Activated T-helper 1 cell treated with anti-CD3 and anti-CD28 coated beads, Interleukin-12 subunit alpha, Interleukin-12 subunit beta, Interleukin-2, Interleukin-4 antibody, amounts not matched to agents 30 ng/mL and 10 ng/mL and 1 ng/mL, durations not matched to agents 14 hours and 24 hours and 36 hours (primary cell): ENCODE measurements around the gene BACH2. TPM values are rescaled to one million over a fixed set of nuclear protein-coding genes. Genes with fewer than 3 reads are reported as not detected.
A peak's percentile ranks its signal among the peaks of the same experiment; 100 is the strongest.
"Not testable (repeated sequence)": the region's sequence is repeated elsewhere in the genome, so short reads cannot be mapped to it uniquely, and the experiment has no call there.

Source experiments
- DNase-seq: peaks from one replicate; pipeline ENCODE4 v3.0.0; 2021; ENCODE audit warnings: low spot score
- H3K27ac Mint-ChIP-seq: one replicate; pipeline ENCODE4 v1.8.0; 2021; ENCODE audit warnings: mild to moderate bottlenecking, mixed read lengths
- H3K27me3 Mint-ChIP-seq: one replicate; pipeline ENCODE4 v1.8.0; 2022; ENCODE audit warnings: mild to moderate bottlenecking, moderate library complexity, mixed read lengths; ENCODE audit not compliant: insufficient read depth
- H3K36me3 Mint-ChIP-seq: one replicate; pipeline ENCODE4 v1.8.0; 2021; ENCODE audit warnings: low read depth, mixed read lengths
- H3K4me1 Mint-ChIP-seq: one replicate; pipeline ENCODE4 v1.8.0; 2021; ENCODE audit warnings: low read depth, mixed read lengths
- H3K4me3 Mint-ChIP-seq: one replicate; pipeline ENCODE4 v1.8.0; 2021; ENCODE audit warnings: mild to moderate bottlenecking, moderate library complexity, mixed read lengths
- H3K9me3 Mint-ChIP-seq: one replicate; pipeline ENCODE4 v1.8.0; 2021; ENCODE audit warnings: mixed read lengths
- intact Hi-C: fragments of 100-400 bp; cut with micrococcal nuclease; formaldehyde crosslinking; loops from one replicate; pipeline ENCODE4 v1.15.1; 2024
- total RNA-seq: library from RNA; stranded (reverse); gene quantifications from 2 replicates; pipeline ENCODE4 v1.2.3, GENCODE V29; 2022

The BACH2 gene
- total RNA-seq, 1 donor from 2014 or later: 68.1 TPM

- peak overlapping the region; percentile 76 for H3K27ac Mint-ChIP-seq
- H3K36me3 Mint-ChIP-seq: peaks cover 36% of the 10 kb centered on the region
- peaks cover 20% of the 10 kb centered on the region for H3K4me1 Mint-ChIP-seq
- no peak for DNase-seq
- H3K4me3 Mint-ChIP-seq: peak overlapping the region; percentile 8
- intact Hi-C loops: loop anchor here (1.0 to 2.0 kb wide), 3 partner anchors 14 to 30 kb away; no protein-coding TSS in a partner anchor
- H3K9me3 Mint-ChIP-seq: peaks cover 12% of the 10 kb centered on the region
- no peaks in the 10 kb centered on the region for H3K27me3 Mint-ChIP-seq
Measured at GRCh38 chr6:90048206-90048967, 248.3 kb downstream of the BACH2 start.

GRCh38 chr6:90045535-90045934, 251.1 kb downstream of the BACH2 start:
- H3K4me1 Mint-ChIP-seq: peaks cover 20% of the 10 kb centered on the region
- H3K4me3 Mint-ChIP-seq: no peak overlapping the region
- H3K36me3 Mint-ChIP-seq: peaks cover 27% of the 10 kb centered on the region
- intact Hi-C loops: no loop called here
- DNase-seq: no peak
- H3K27me3 Mint-ChIP-seq: no peaks in the 10 kb centered on the region
- H3K9me3 Mint-ChIP-seq: no peaks in the 10 kb centered on the region
- H3K27ac Mint-ChIP-seq: peak overlapping the region; percentile 35

- no peaks in the 10 kb centered on the region for H3K9me3 Mint-ChIP-seq
- H3K4me1 Mint-ChIP-seq: peaks cover 18% of the 10 kb centered on the region
- peaks cover 28% of the 10 kb centered on the region for H3K36me3 Mint-ChIP-seq
- no peak for DNase-seq
- peak overlapping the region; percentile 24 for H3K27ac Mint-ChIP-seq
- intact Hi-C loops: no loop called here
- no peak overlapping the region for H3K4me3 Mint-ChIP-seq
- H3K27me3 Mint-ChIP-seq: no peaks in the 10 kb centered on the region
Measured at GRCh38 chr6:90044833-90045381, 251.7 kb downstream of the BACH2 start.

- no peaks in the 10 kb centered on the region for H3K9me3 Mint-ChIP-seq
- H3K36me3 Mint-ChIP-seq: peaks cover 29% of the 10 kb centered on the region
- peaks cover 13% of the 10 kb centered on the region for H3K4me1 Mint-ChIP-seq
- DNase-seq: no peak
- H3K27me3 Mint-ChIP-seq: no peaks in the 10 kb centered on the region
- no peak overlapping the region for H3K27ac Mint-ChIP-seq
- intact Hi-C loops: no loop called here
- H3K4me3 Mint-ChIP-seq: no peak overlapping the region
Measured at GRCh38 chr6:90044182-90044832, 252.3 kb downstream of the BACH2 start.

DNA sequence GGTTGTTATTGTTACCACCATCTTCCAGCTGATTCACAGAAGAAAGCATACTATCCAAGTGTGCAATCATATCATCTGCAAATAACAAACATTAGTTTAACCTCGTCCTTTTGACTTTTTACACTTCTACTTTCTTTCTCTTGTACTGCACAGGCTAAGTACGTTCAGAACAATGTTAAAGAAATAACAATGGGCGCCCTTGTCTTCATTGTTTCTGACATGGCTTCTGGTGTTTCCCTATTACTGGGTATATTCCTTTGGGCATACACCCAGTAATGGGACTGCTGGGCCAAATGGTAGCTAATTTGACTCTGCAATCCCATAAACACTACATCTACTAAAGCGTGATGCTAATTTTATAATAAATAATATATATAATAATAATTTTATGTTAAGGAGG, 255.7 kb downstream of the BACH2 start:
- Mint-ChIP-seq H3K36me3 (peaks cover 27% of the 10 kb centered on the region), H3K27me3 (no peaks in the 10 kb centered on the region), H3K4me1 (peaks cover 19% of the 10 kb centered on the region)

GRCh38 chr6:90039911-90040310, 256.7 kb downstream of the BACH2 start:
- H3K36me3 Mint-ChIP-seq: peaks cover 30% of the 10 kb centered on the region

More for the DNA sequence above, 255.7 kb downstream of the BACH2 start:
- H3K27ac Mint-ChIP-seq: no peak overlapping the region
- intact Hi-C loops: no loop called here
- peaks cover 2% of the 10 kb centered on the region for H3K9me3 Mint-ChIP-seq
- no peak for DNase-seq
- no peak overlapping the region for H3K4me3 Mint-ChIP-seq

DNA sequence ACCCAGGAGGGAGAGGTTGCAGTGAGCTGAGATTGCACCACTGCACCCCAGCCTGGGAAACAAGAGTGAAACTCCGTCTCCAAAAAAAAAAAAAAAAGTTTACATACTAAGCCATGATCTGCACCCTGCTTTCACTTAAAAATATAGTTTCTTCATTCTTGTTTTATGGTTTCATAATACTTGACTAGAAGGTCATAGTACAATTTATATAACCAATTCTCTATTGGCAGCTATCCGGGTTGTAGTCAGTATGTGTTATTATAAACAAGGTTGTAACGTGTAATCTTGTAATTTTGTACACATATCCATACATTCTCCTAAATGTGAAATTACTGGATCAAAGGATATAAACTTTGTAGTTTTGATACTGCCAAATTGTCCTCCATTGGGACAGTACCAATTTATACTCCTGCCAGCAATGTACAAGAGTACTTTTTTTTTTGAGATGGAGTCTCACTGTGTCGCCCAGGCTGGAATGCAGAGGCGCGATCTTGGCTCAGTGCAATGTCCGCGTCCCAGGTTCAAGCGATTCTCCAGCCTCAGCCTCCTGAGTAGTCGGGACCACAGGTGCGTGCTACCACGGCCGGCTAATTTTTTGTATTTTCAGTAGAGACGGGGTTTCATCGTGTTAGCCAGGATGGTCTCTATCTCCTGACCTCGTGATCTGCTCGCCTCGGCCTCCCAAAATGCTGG, 257.5 kb downstream of the BACH2 start:
- intact Hi-C loops: no loop called here
- no peak for DNase-seq
- peaks cover 32% of the 10 kb centered on the region for H3K36me3 Mint-ChIP-seq
- H3K4me1 Mint-ChIP-seq: peaks cover 30% of the 10 kb centered on the region
- no peak overlapping the region for H3K27ac Mint-ChIP-seq
- no peaks in the 10 kb centered on the region for H3K27me3 Mint-ChIP-seq
- no peak overlapping the region for H3K4me3 Mint-ChIP-seq
- H3K9me3 Mint-ChIP-seq: peaks cover 2% of the 10 kb centered on the region

More at GRCh38 chr6:90039911-90040310, 256.7 kb downstream of the BACH2 start:
- H3K4me1 Mint-ChIP-seq: peaks cover 26% of the 10 kb centered on the region
- no peak overlapping the region for H3K27ac Mint-ChIP-seq
- intact Hi-C loops: no loop called here
- H3K9me3 Mint-ChIP-seq: peaks cover 2% of the 10 kb centered on the region
- H3K27me3 Mint-ChIP-seq: no peaks in the 10 kb centered on the region
- H3K4me3 Mint-ChIP-seq: no peak overlapping the region
- DNase-seq: no peak

GRCh38 chr6:90036963-90037362, 259.7 kb downstream of the BACH2 start:
- no peak for DNase-seq
- Mint-ChIP-seq H3K36me3 (peaks cover 43% of the 10 kb centered on the region), H3K27me3 (no peaks in the 10 kb centered on the region), H3K4me1 (peaks cover 30% of the 10 kb centered on the region), H3K4me3 (no peak overlapping the region), H3K27ac (peak overlapping the region; percentile 5), H3K9me3 (peaks cover 6% of the 10 kb centered on the region)
- intact Hi-C loops: no loop called here

DNA sequence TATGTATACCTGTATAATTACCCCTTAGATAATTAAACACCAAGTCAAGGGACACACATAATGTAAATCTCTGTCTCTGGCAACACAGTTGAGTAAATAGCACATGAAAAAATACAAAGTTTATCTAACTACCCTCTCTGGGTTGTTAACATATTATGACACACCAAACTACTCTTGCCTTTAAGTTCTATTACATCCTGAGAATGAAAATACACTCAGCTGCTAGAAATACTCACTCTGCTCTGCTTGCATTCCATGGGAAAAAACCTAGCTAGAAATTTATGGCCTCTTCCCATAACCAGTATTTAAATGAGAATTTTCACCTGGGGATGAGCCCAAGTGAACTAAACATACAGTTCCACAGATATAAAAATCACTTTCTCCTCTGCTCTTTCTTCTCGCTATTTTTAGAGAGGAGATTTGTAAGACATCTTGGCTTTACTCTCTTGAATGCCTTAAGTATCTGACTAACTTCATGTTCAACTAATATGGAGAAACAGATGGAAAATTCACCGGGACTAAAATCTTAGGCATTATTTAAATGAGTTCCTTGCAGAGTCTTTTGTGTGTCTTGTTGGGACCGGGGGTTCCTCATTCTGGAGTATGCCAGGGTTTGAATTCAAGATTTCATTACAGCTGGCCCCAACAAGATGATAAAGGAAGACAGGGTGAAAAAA, 261.5 kb downstream of the BACH2 start:
- H3K27ac Mint-ChIP-seq: no peak overlapping the region
- DNase-seq: no peak
- peaks cover 32% of the 10 kb centered on the region for H3K4me1 Mint-ChIP-seq
- intact Hi-C loops: no loop called here
- no peak overlapping the region for H3K4me3 Mint-ChIP-seq
- H3K27me3 Mint-ChIP-seq: no peaks in the 10 kb centered on the region
- peaks cover 6% of the 10 kb centered on the region for H3K9me3 Mint-ChIP-seq
- H3K36me3 Mint-ChIP-seq: peaks cover 45% of the 10 kb centered on the region

DNA sequence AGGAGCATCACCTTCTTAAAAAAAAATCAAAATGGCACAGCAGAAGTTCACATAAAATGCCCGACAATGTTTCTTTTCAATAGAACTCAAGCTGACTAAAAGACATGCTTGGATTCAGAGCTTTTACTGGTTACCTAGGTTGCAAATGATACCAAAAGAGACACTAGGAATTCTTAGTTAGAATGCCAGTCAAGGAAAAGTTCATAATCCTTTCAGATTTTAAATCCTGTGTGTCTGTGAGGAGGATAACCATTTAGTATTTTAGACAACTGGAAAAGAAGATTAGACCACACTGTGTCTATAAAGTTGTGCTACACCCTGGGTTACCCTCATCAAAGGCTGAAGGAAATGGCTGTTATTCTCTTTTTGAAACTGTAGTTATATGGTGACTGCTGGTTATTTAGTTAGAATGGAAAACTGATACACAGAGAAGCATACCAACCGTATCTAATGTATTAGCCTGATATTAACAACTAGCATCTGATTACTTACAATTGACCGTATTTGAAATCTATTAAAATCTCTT, 262.8 kb downstream of the BACH2 start:
- H3K4me3 Mint-ChIP-seq: no peak overlapping the region
- no peaks in the 10 kb centered on the region for H3K27me3 Mint-ChIP-seq
- H3K9me3 Mint-ChIP-seq: peaks cover 3% of the 10 kb centered on the region
- no peak overlapping the region for H3K27ac Mint-ChIP-seq
- no peak for DNase-seq
- intact Hi-C loops: no loop called here
- H3K4me1 Mint-ChIP-seq: peaks cover 46% of the 10 kb centered on the region
- peaks cover 52% of the 10 kb centered on the region for H3K36me3 Mint-ChIP-seq

DNA sequence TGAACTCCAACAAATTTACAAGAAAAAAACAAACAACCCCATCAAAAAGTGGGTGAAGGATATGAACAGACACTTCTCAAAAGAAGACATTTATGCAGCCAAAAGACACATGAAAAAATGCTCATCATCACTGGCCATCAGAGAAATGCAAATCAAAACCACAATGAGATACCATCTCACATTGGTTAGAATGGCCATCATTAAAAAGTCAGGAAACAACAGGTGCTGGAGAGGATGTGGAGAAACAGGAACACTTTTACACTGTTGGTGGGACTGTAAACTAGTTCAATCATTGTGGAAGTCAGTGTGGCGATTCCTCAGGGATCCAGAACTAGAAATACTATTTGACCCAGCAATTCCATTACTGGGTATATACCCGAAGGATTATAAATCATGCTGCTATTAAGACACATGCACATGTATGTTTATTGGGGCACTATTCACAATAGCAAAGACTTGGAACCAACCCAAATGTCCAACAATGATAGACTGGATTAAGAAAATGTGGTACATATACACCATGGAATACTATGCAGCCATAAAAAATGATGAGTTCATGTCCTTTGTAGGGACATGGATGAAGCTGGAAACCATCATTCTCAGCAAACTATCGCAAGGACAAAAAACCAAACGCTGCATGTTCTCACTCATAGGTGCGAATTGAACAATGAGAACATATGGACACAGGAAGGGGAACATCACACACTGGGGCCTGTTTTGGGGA, 264.0 kb downstream of the BACH2 start:
- Mint-ChIP-seq H3K36me3 (peaks cover 53% of the 10 kb centered on the region), H3K4me1 (peaks cover 52% of the 10 kb centered on the region)
- H3K27ac Mint-ChIP-seq, DNase-seq, H3K4me3 Mint-ChIP-seq, H3K27me3 Mint-ChIP-seq, intact Hi-C loops, H3K9me3 Mint-ChIP-seq: not testable (repeated sequence)
